ENCODE results near the gene LTBR. TPM values are rescaled to one million over a fixed set of nuclear protein-coding genes. Genes with fewer than 3 reads are reported as not detected.
A peak's percentile ranks its signal among the peaks of the same experiment; 100 is the strongest.

LTBR gene
- polyA plus RNA-seq, 2 of the 4 experiments (the other 2 are of a cell fraction) = 57.3 to 110 TPM

GRCh38 chr12:6360578-6361490 lies 23.1 kb upstream of the LTBR start:
- WGBS (ENCODE audit: missing lambda C conversion rate) = 74% methylated on average over 11 of the region's 11 CpGs
- Histone ChIP-seq H3K9me3 (no peaks in the 10 kb centered on the region), H3K4me1 (peaks cover 42% of the 10 kb centered on the region), H3K27ac (peak overlapping the region; percentile 98), H3K4me3 (no peak overlapping the region), H3K4me2 (peak overlapping the region; percentile 75)
- CTCF ChIA-PET = interaction anchor here (0.7 to 24.7 kb wide), 5 partner anchors 22 to 174 kb away, joined by 3 to 705 read pairs (median 5); partner anchors contain the start of genes GAPDH and TNFRSF1A
- TF ChIP-seq MAX (IDR thresholded peaks at IDR 0.05) (no peak), EHF (CRISPR knock-in tag; IDR thresholded peaks at IDR 0.05) (0 out of 2 replicates have a peak, but pooled peaks have one; percentile 38), HOXB13 (CRISPR knock-in tag; IDR thresholded peaks at IDR 0.05; ENCODE audit: low read depth) (0 out of 2 replicates have a peak, but pooled peaks have one; percentile 35)
- no peak for ATAC-seq
- peak; percentile 23 for FAIRE-seq
- DNase-seq (ENCODE audit: low read depth in 1 of 2, low spot score in 1 of 2) = no peak
- POLR2A ChIA-PET = interaction anchor here (0.9 to 1.3 kb wide), 4 partner anchors 10 to 173 kb away, joined by 3 to 6 read pairs (median 4); partner anchors contain the start of gene GAPDH

GRCh38 chr12:6361834-6362233 lies 22.1 kb upstream of the LTBR start:
- peak overlapping the region; percentile 75 for H3K4me2 ChIP-seq
- 1% methylated on average over 10 of the region's 14 CpGs for WGBS (ENCODE audit: missing lambda C conversion rate)
- DNase-seq (ENCODE audit: low read depth in 1 of 2, low spot score in 1 of 2) (peak; percentile 92 to 93), FAIRE-seq (peak; percentile 49), ATAC-seq (peak; percentile 57 to 75)
- H3K27ac ChIP-seq = peak overlapping the region; percentile 98
- H3K4me1 ChIP-seq = peaks cover 42% of the 10 kb centered on the region
- ChIA-PET CTCF (interaction anchor here (0.7 to 24.7 kb wide), 5 partner anchors 9 to 173 kb away, joined by 3 to 705 read pairs (median 6); partner anchors contain the start of genes GAPDH and TNFRSF1A), POLR2A (interaction anchor here (0.6 to 2.0 kb wide), 5 partner anchors 11 to 172 kb away, joined by 3 to 21 read pairs (median 6); partner anchors contain the start of gene GAPDH)
- H3K4me3 ChIP-seq = no peak overlapping the region
- no peaks in the 10 kb centered on the region for H3K9me3 ChIP-seq
- TF ChIP-seq RFX5 (IDR thresholded peaks at IDR 0.05) (no peak), ZFP36 (IDR thresholded peaks at IDR 0.05; ENCODE audit: borderline replicate concordance, partially characterized antibody) (no peak), SREBF2 (IDR thresholded peaks at IDR 0.05) (no peak), HES2 (IDR thresholded peaks at IDR 0.05) (no peak), NFE2L2 (conservative IDR thresholded peaks at IDR 0.05; ENCODE audit: low read length) (no peak), E2F6 (IDR thresholded peaks at IDR 0.05; ENCODE audit: borderline replicate concordance, low read depth) (peak; percentile 74), BCL3 (IDR thresholded peaks at IDR 0.05) (peak; percentile 18; the same call in 1 of the 3 replicates), USF2 (IDR thresholded peaks at IDR 0.05) (no peak), TP53 (CRISPR knock-in tag; IDR thresholded peaks at IDR 0.05) (no peak), EP300 (IDR thresholded peaks at IDR 0.05) (0 out of 5 replicates have a peak, but pooled peaks of 1 of the 2 experiments have one; percentile 38), POLR2A (IDR thresholded peaks at IDR 0.05; ENCODE audit: low read length) (peak; percentile 27; the same call in 1 of the 2 replicates), HOXB5 (CRISPR knock-in tag; IDR thresholded peaks at IDR 0.05) (peak; percentile 48), HDAC2 (IDR thresholded peaks at IDR 0.05) (no peak), PHF8 (IDR thresholded peaks at IDR 0.05; ENCODE audit: borderline replicate concordance, low read depth) (no peak), CHD4 (IDR thresholded peaks at IDR 0.05; ENCODE audit: borderline replicate concordance) (no peak), NPAS2 (CRISPR knock-in tag; IDR thresholded peaks at IDR 0.05; ENCODE audit: borderline replicate concordance) (no peak), HMGXB4 (CRISPR knock-in tag; IDR thresholded peaks at IDR 0.05; ENCODE audit: borderline replicate concordance) (no peak), JUN (IDR thresholded peaks at IDR 0.05) (peak in 1 of 2 experiments; percentile 64; a peak in 3 of 5 replicates), GATA3 (IDR thresholded peaks at IDR 0.05; ENCODE audit: borderline replicate concordance) (peak; percentile 73; the same call in 1 of the 2 replicates), KDM5A (IDR thresholded peaks at IDR 0.05) (no peak), ZNF302 (CRISPR knock-in tag; IDR thresholded peaks at IDR 0.05) (peak; percentile 80), FOSL2 (IDR thresholded peaks at IDR 0.05) (0 out of 2 replicates have a peak, but pooled peaks have one; percentile 19), FOSL2 (CRISPR knock-in tag; IDR thresholded peaks at IDR 0.05) (peak; percentile 90), MAX (IDR thresholded peaks at IDR 0.05) (peak; percentile 92), HOXB13 (CRISPR knock-in tag; IDR thresholded peaks at IDR 0.05; ENCODE audit: low read depth) (peak; percentile 65), TFCP2L1 (CRISPR knock-in tag; IDR thresholded peaks at IDR 0.05) (no peak), NR3C1 (IDR thresholded peaks at IDR 0.05) (no peak), EHMT2 (IDR thresholded peaks at IDR 0.05; ENCODE audit: low read depth) (no peak), RARB (CRISPR knock-in tag; IDR thresholded peaks at IDR 0.05) (no peak)

All from A549 (cell line).